HL-60 (cell line): ENCODE measurements around the gene EAF1.

Experiments
- POLR2AphosphoS5 ChIP-seq: IDR thresholded peaks from 2 replicates; pipeline ENCODE4 v1.6.1; 2012; ENCODE audit warnings: low read depth
- SPI1 ChIP-seq: IDR thresholded peaks from 2 replicates; pipeline ENCODE4 v1.6.1; 2012; ENCODE audit warnings: low read depth, mild to moderate bottlenecking, borderline replicate concordance
- TF ChIP-seq, protein P1 (sequence below): IDR thresholded peaks from one replicate; pipeline ENCODE4 v1.5.1; 2011; ENCODE audit warnings: low read length, control low read depth, inconsistent platforms; ENCODE audit not compliant: insufficient read depth
- TF ChIP-seq, protein P2 (sequence below): IDR thresholded peaks from 2 replicates; pipeline ENCODE4 v1.6.1; 2012; ENCODE audit warnings: low read depth; ENCODE audit not compliant: insufficient replicate concordance

GRCh38 chr3:15426579-15427118 is 749 bp upstream of the EAF1 start:
- TF ChIP-seq, protein P1, sequence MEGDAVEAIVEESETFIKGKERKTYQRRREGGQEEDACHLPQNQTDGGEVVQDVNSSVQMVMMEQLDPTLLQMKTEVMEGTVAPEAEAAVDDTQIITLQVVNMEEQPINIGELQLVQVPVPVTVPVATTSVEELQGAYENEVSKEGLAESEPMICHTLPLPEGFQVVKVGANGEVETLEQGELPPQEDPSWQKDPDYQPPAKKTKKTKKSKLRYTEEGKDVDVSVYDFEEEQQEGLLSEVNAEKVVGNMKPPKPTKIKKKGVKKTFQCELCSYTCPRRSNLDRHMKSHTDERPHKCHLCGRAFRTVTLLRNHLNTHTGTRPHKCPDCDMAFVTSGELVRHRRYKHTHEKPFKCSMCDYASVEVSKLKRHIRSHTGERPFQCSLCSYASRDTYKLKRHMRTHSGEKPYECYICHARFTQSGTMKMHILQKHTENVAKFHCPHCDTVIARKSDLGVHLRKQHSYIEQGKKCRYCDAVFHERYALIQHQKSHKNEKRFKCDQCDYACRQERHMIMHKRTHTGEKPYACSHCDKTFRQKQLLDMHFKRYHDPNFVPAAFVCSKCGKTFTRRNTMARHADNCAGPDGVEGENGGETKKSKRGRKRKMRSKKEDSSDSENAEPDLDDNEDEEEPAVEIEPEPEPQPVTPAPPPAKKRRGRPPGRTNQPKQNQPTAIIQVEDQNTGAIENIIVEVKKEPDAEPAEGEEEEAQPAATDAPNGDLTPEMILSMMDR, result no peak
- TF ChIP-seq POLR2AphosphoS5, result no peak
- TF ChIP-seq, protein P2, sequence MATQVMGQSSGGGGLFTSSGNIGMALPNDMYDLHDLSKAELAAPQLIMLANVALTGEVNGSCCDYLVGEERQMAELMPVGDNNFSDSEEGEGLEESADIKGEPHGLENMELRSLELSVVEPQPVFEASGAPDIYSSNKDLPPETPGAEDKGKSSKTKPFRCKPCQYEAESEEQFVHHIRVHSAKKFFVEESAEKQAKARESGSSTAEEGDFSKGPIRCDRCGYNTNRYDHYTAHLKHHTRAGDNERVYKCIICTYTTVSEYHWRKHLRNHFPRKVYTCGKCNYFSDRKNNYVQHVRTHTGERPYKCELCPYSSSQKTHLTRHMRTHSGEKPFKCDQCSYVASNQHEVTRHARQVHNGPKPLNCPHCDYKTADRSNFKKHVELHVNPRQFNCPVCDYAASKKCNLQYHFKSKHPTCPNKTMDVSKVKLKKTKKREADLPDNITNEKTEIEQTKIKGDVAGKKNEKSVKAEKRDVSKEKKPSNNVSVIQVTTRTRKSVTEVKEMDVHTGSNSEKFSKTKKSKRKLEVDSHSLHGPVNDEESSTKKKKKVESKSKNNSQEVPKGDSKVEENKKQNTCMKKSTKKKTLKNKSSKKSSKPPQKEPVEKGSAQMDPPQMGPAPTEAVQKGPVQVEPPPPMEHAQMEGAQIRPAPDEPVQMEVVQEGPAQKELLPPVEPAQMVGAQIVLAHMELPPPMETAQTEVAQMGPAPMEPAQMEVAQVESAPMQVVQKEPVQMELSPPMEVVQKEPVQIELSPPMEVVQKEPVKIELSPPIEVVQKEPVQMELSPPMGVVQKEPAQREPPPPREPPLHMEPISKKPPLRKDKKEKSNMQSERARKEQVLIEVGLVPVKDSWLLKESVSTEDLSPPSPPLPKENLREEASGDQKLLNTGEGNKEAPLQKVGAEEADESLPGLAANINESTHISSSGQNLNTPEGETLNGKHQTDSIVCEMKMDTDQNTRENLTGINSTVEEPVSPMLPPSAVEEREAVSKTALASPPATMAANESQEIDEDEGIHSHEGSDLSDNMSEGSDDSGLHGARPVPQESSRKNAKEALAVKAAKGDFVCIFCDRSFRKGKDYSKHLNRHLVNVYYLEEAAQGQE, result no peak
- TF ChIP-seq SPI1, result no peak
